GM12873 (cell line): ENCODE measurements around the gene WDR53.

Source experiments
- TF ChIP-seq, protein P1 (sequence below): IDR thresholded peaks from 2 replicates; pipeline ENCODE4 v1.5.1; 2012; ENCODE audit warnings: low read depth, mild to moderate bottlenecking, moderate library complexity, low read length, control low read depth; ENCODE audit not compliant: insufficient read depth; ENCODE audit errors: missing control alignments

Gene WDR53

DNA sequence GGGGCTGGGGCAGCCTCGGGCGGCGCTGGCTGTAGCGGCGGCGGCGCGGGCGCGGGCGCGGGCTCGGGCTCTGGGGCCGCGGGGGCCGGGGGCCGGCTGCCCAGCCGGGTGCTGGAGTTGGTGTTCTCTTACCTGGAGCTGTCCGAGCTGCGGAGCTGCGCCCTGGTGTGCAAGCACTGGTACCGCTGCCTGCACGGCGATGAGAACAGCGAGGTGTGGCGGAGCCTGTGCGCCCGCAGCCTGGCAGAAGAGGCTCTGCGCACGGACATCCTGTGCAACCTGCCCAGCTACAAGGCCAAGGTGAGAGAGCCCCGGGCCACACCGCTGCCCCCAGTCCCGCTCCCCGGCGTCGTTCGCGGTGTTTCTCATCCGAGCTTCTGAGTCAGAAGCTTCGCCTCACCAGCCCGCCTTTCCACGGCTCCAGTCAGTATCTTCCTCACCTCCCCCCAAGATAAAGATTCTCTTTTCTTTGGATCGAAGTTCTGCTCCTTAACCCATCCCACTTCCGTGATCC lies 706 bp upstream of the WDR53 start:
- TF ChIP-seq, protein P1, sequence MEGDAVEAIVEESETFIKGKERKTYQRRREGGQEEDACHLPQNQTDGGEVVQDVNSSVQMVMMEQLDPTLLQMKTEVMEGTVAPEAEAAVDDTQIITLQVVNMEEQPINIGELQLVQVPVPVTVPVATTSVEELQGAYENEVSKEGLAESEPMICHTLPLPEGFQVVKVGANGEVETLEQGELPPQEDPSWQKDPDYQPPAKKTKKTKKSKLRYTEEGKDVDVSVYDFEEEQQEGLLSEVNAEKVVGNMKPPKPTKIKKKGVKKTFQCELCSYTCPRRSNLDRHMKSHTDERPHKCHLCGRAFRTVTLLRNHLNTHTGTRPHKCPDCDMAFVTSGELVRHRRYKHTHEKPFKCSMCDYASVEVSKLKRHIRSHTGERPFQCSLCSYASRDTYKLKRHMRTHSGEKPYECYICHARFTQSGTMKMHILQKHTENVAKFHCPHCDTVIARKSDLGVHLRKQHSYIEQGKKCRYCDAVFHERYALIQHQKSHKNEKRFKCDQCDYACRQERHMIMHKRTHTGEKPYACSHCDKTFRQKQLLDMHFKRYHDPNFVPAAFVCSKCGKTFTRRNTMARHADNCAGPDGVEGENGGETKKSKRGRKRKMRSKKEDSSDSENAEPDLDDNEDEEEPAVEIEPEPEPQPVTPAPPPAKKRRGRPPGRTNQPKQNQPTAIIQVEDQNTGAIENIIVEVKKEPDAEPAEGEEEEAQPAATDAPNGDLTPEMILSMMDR = no peak

DNA sequence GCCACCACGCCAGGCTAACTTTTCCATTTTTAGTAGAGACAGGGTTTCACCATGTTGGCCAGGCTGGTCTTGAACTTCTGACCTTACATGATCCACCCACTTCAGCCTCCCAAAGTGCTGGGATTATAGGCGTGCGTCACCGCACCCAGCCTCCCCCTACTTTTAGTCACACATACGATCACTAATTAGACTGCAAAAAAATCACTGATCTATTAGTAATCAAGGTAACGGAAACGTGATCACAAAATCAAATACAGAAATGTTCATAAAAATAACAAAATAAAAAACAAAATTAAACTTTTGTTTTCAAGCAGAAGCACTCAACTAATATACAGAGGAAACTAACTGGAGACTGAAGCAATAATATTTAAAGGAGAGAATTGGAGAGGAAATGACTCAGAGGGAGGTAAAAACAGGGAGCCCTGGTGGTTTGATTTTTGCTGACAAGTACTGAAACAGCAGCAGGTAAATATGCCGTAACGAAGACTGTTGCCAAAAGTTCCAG lies 4.6 kb downstream of the WDR53 start:
- TF ChIP-seq, protein P1 = no peak

DNA sequence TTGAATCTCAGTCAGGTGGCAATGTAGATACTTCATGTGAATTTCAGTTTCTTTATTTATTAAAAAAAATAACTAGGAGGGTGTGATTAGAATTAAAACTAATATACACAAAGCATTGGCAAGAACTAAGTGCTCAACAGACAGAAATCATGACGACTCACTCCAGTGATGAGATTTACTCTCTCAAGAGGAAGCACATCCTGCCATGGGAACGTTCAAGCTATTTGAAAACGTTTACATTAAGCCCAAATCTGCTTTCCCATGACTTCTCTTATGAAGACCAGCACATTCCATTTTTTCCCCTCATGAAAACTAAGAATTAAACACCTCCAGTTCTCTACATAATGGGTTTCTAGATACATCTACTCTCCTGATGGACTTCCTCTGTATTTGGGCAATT lies 8.5 kb downstream of the WDR53 start:
- TF ChIP-seq, protein P1 = no peak

DNA sequence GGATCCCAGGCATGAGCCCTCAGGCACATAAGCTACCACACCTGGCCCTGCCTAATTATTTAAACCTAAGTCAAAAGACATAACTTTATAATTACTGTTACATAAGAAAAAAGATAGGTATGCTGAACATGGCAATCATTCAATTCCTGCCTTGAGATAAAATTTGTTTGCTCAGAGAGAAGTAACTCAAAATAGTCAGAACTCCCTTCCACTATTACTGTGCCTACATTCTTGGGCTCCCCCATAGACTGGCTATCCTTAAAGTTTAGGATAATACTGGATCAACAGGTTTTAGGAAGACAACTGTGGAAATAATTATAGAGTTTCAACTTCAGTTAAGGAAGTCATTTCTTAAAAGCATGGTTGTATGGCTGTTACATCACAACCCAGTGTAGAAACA lies 9.9 kb downstream of the WDR53 start:
- TF ChIP-seq, protein P1 = no peak

DNA sequence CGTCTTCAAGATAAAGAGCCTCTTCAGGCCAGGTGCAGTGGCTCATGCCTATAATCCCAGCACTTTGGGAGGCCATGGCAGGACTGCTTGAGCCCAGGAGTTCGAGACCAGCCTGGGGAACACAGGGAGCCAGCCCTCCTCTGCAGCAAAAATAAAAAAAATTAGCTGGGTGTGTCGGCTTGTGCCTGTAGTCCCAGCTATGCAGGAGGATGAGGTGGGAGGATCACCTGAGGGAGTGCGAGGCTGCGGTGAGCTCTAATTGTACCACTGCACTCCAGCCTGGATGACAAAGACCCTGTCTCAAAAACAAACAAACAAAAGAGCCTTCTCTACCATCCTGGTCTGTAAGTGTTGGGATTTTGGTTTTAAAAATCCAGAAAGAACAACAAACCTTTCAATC lies 11.1 kb downstream of the WDR53 start:
- TF ChIP-seq, protein P1 = no peak

DNA sequence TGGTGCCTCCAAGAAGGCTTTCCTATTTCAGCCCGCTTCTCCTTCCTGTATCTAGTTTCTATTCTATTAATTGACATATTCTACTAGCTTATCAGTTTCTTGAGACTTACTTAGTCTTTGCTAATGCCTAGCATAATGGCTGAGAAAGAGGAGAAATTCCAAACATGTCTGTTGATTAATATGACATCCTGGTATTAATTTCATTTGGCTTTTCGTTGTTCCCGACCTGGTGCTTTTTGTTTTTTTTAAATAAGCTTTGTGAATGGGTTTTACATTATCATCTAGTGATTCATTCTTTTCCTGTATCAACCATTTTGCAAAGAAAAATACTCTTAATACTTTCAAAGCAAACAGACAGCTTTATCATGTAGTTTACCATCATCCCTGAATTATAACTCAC lies 13.1 kb downstream of the WDR53 start:
- TF ChIP-seq, protein P1 = no peak

DNA sequence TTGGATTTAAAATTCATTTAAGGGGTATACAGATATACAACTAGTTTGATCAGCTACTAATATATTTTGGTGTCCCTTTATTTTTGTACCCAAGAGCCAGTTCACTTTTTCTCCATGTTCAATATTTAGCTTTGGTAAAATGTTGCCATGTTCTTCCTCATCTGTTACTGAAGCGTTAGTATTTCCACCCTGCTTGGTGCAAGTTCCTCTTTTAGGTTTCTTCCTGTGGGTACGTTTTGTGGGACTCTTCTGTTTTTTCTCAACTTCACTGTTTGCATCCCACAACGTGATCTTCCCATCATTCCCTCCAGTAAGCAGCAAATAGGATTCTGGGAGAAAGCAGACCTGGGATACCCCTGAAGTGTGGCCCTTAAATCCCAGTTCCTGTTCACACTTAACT lies 14.1 kb downstream of the WDR53 start:
- TF ChIP-seq, protein P1 = no peak
